Measurements from ENCODE around the gene MYT1. TPM values are rescaled to one million over a fixed set of nuclear protein-coding genes. Genes with fewer than 3 reads are reported as not detected.

The MYT1 gene
- total RNA-seq (2021; fragmentation: NEBNext Ultra II Directional; extraction: Animal tissue kit (Norgen Biotek cat#: 25700)) (1.1 and 2.0 TPM in 2 replicates), polyA plus RNA-seq (2011; rRNA removed) (0.63 and 1.0 TPM in 2 replicates), polyA minus RNA-seq (2011; rRNA and poly(A)+ RNA removed) (0.88 and 0.95 TPM in 2 replicates)
- 0.96 TPM for polyA plus RNA-seq (2011; cell fraction: cytosol; rRNA removed)
- 2.8 TPM for polyA plus RNA-seq (2011; cell fraction: nucleus; rRNA removed)
- 0.51 to 1.5 TPM (median 1.1 TPM) in 4 replicates for polyA plus RNA-seq (2012, experiment 1 of 2)
- 0.24 TPM for polyA plus RNA-seq (2012, experiment 2 of 2)
- polyA plus RNA-seq (2013, experiment 1 of 2), result 1.2 TPM
- polyA plus RNA-seq (2013, experiment 2 of 2), result 0.90 TPM
- polyA minus RNA-seq (2011; cell fraction: cytosol; rRNA and poly(A)+ RNA removed), result 1.3 TPM
- polyA minus RNA-seq (2011; cell fraction: nucleus; rRNA and poly(A)+ RNA removed), result 1.00 TPM
- long read RNA-seq, experiment 1, partial matches to known transcripts, result 0 of 1 reads
- long read RNA-seq, experiment 1, other reads (novel, unspliced or antisense), result 1 of 1 reads
- long read RNA-seq, experiment 2, result 0 reads

- CTCF ChIA-PET (ENCODE audit: partially characterized antibody), result no interaction called here
- Histone ChIP-seq H3K9ac (replicated peaks in 1 of 4; ENCODE audit: extremely low read depth in 1 of 4, low read depth in 3 of 4, low read length in 3 of 4) (no peak within 1 kb of the TSS), H2BK15ac (ENCODE audit: low read length) (no peak within 1 kb of the TSS), H3K4me1 (replicated peaks in 1 of 4; ENCODE audit: control insufficient read depth in 3 of 4, insufficient read depth in 4 of 4, low read length in 3 of 4) (peaks cover 6 to 29% (median 20%) of the 10 kb centered on the region in 4 experiments), H3K79me2 (ENCODE audit: control insufficient read depth in 1 of 2, insufficient read depth in 2 of 2, low read length in 2 of 2) (no peaks in the 10 kb centered on the region), H4K91ac (replicated peaks; ENCODE audit: insufficient read length, low read length) (no peak within 1 kb of the TSS), H2AK5ac (ENCODE audit: low read depth, low read length) (no peak within 1 kb of the TSS), H2BK5ac (ENCODE audit: low read depth, low read length) (peak within 1 kb of the TSS; percentile 61; the same call in 1 of the 2 replicates), H4K8ac (ENCODE audit: extremely low read depth, insufficient read depth, low read length) (no peak within 1 kb of the TSS), H3K79me1 (ENCODE audit: low read depth, low read length) (no peaks in the 10 kb centered on the region), H3K27me3 (replicated peaks in 1 of 4; ENCODE audit: control insufficient read depth in 3 of 4, extremely low read depth in 1 of 4, insufficient read depth in 3 of 4, low read length in 3 of 4) (peaks cover 4 to 11% (median 10%) of the 10 kb centered on the region in 4 experiments; a peak in 6 of 7 replicates), H2BK20ac (ENCODE audit: low read length) (no peak within 1 kb of the TSS), H3K4me2 (ENCODE audit: insufficient read depth in 1 of 2, low read depth in 2 of 2, low read length in 2 of 2) (no peak within 1 kb of the TSS), H3K14ac (ENCODE audit: insufficient read length) (no peak within 1 kb of the TSS), H3K4ac (replicated peaks; ENCODE audit: insufficient read length, low read depth, low read length) (no peak within 1 kb of the TSS), H3K36me3 (ENCODE audit: control insufficient read depth in 2 of 4, insufficient read depth in 4 of 4, low read length in 3 of 4) (no peaks in the 10 kb centered on the region), H3K9me3 (ENCODE audit: insufficient read depth in 2 of 2, low read depth in 1 of 2, low read length in 1 of 2) (no peaks in the 10 kb centered on the region), H4K20me1 (replicated peaks in 1 of 2; ENCODE audit: control insufficient read depth in 1 of 2, insufficient read depth in 2 of 2, low read length in 2 of 2) (peaks cover 0 to 2% of the 10 kb centered on the region in 2 experiments), H3K18ac (ENCODE audit: extremely low read depth, low read length) (no peak within 1 kb of the TSS), H2BK12ac (ENCODE audit: low read depth, low read length) (no peak within 1 kb of the TSS), H3K23ac (ENCODE audit: insufficient read length) (no peak within 1 kb of the TSS), H2BK120ac (replicated peaks; ENCODE audit: low read depth, low read length) (no peak within 1 kb of the TSS), H2AFZ (ENCODE audit: low read length) (no peak within 1 kb of the TSS), H4K5ac (ENCODE audit: insufficient read length, low read depth, low read length) (no peak within 1 kb of the TSS), H3K27ac (ENCODE audit: low read depth, low read length) (no peak within 1 kb of the TSS), H3K23me2 (ENCODE audit: low read depth, low read length) (no peaks in the 10 kb centered on the region), H3K56ac (replicated peaks; ENCODE audit: insufficient read length, low read depth, low read length) (no peak within 1 kb of the TSS), H3K4me3 (ENCODE audit: extremely low read depth in 1 of 4, insufficient read depth in 2 of 4, low read depth in 3 of 4, low read length in 4 of 4) (no peak within 1 kb of the TSS)
- POLR2A ChIA-PET (ENCODE audit: partially characterized antibody), result no interaction called here
- DNase-seq (ENCODE audit: low read depth in 1 of 2, low spot score in 2 of 2) (no peak), FAIRE-seq (no peak)
- WGBS, 2 experiments (ENCODE audit: extremely low coverage in 1 of 2, insufficient coverage in 1 of 2, insufficient read length in 1 of 2, insufficient replicate concordance in 2 of 2, low coverage in 1 of 2, low lambda C conversion rate in 2 of 2, missing lambda C conversion rate in 1 of 2), result 92% methylated on average over 19 of the region's 21 CpGs; no CpG with 5 or more reads in 1 of the 2 experiments
- TF ChIP-seq E2F6 (IDR thresholded peaks at IDR 0.05) (no peak), GABPA (IDR thresholded peaks at IDR 0.05; ENCODE audit: borderline replicate concordance, insufficient read depth, low read length) (no peak), USF2 (IDR thresholded peaks at IDR 0.05; ENCODE audit: low read length) (no peak), EGR1 (IDR thresholded peaks at IDR 0.05; ENCODE audit: borderline replicate concordance, low read depth, low read length) (no peak), RXRA (IDR thresholded peaks at IDR 0.05; ENCODE audit: insufficient read depth, low read depth, low read length) (no peak)
These were observed at the start of gene MYT1 for GRCh38 chr20:64164123-64164836. TSS of gene MYT1 (plus strand) at chr20:64164452. CDS start at chr20:64198862, 34,410 bp downstream.

All from H1 (cell line).